Thyroid gland (tissue), 4 donors: ENCODE measurements around the gene CFHR1. TPM values are rescaled to one million over a fixed set of nuclear protein-coding genes. Genes with fewer than 3 reads are reported as not detected.

ENCODE experiments used
- DNase-seq, 2 donors: peaks; one replicate each; pipeline ENCODE4 v3.0.0-alpha.2; 2019
- H3K27ac ChIP-seq, 3 donors: fragments of 200-600 bp; sonication (generic); 1 replicate in 2 of 3; 2 replicates in 1 of 3; pipeline ENCODE4 v1.5.1; 2016 to 2019; ENCODE audit warnings: mild to moderate bottlenecking in 1 of 3, moderate library complexity in 1 of 3
- H3K27me3 ChIP-seq: fragments of 200-600 bp; sonication (generic); one replicate; pipeline ENCODE4 v1.5.1; 2019
- H3K36me3 ChIP-seq, 2 donors: fragments of 200-600 bp; sonication (generic); one replicate each; pipeline ENCODE4 v1.5.1; 2016 to 2019
- H3K4me1 ChIP-seq, 2 donors: fragments of 200-600 bp; sonication (generic); one replicate each; pipeline ENCODE4 v1.5.1; 2017 to 2019
- H3K4me3 ChIP-seq, 3 donors: fragments of 200-600 bp; sonication (generic); replicated peaks in 1 of 3; 1 replicate in 2 of 3; 2 replicates in 1 of 3; pipeline ENCODE4 v1.5.1; 2016; ENCODE audit warnings: mild to moderate bottlenecking in 1 of 3
- H3K9me3 ChIP-seq: fragments of 200-600 bp; sonication (generic); one replicate; pipeline ENCODE4 v1.5.1; 2017
- CTCF ChIP-seq, 6 experiments: fragments of 200-600 bp in 3 of 6; fragments of 450-650 bp in 3 of 6; sonication (generic) in 3 of 6; IDR thresholded peaks; one replicate each; pipeline ENCODE4 v1.5.1; 2016 to 2019; ENCODE audit warnings: antibody characterized with exemption in 6 of 6, mild to moderate bottlenecking in 2 of 6, inconsistent platforms in 1 of 6, moderate library complexity in 1 of 6
- POLR2A ChIP-seq, 2 donors: fragments of 450-650 bp; IDR thresholded peaks; one replicate each; pipeline ENCODE4 v1.6.1; 2017; ENCODE audit warnings: antibody characterized with exemption in 2 of 2, mild to moderate bottlenecking in 2 of 2, moderate library complexity in 1 of 2
- WGBS, 2 donors: methylation state at CpG; one replicate each; pipeline ENCODE4 v1.1.5; 2017; 5-methylcytosine and 5-hydroxymethylcytosine counted together
- intact Hi-C: fragments of 100-400 bp; cut with DNase I; formaldehyde crosslinking; loops from one replicate; pipeline ENCODE4 v1.15.1; 2023
- total RNA-seq, 4 donors: library from RNA; depleted of rRNA; stranded (reverse); fragments of >200 nt; gene quantifications; one replicate each; pipeline ENCODE4 v1.2.3, GENCODE V29; 2016

Gene CFHR1
- total RNA-seq, 4 donors from 2014 or later: not detected

- no peaks in the 10 kb centered on the region for H3K9me3 ChIP-seq
- no peak overlapping the region for H3K27ac ChIP-seq
- H3K4me1 ChIP-seq: no peaks in the 10 kb centered on the region
- TF ChIP-seq POLR2A (IDR thresholded peaks at IDR 0.05): no peak
- TF ChIP-seq CTCF (IDR thresholded peaks at IDR 0.05): no peak
- no peaks in the 10 kb centered on the region for H3K27me3 ChIP-seq
- no peak for DNase-seq
- no peak overlapping the region for H3K4me3 ChIP-seq
- H3K36me3 ChIP-seq: no peaks in the 10 kb centered on the region
- WGBS, 2 donors: 2 to 8% methylated on average over 14 to 29 of the region's 29 CpGs
- intact Hi-C loops: no loop called here
Measured at GRCh38 chr1:196877964-196878363, 58.4 kb downstream of the CFHR1 start.

Other genes starting within 250 kb of the CFHR1 start
- 10 to 100 TPM in 1 of 4 donors, 1 to 10 TPM in 3; 3.7 to 18.5 (median 6.5) TPM for gene KCNT2, start 211.3 kb upstream of the CFHR1 start, total RNA-seq
- gene CFH, start 167.7 kb upstream of the CFHR1 start, total RNA-seq: 100 to 1,000 TPM in 3 of 4 donors, 10 to 100 TPM in 1; 93.0 to 422 (median 229) TPM
- 1 to 10 TPM in 1 of 4 donors, under 1 TPM in 2, not detected in 1; 0.22 to 1.5 (median 0.27) TPM for gene CFHR3, start 44.9 kb upstream of the CFHR1 start, total RNA-seq
- not detected for gene CFHR4, start 68.3 kb downstream of the CFHR1 start, total RNA-seq
- gene CFHR2, start 124.0 kb downstream of the CFHR1 start, total RNA-seq: not detected
- gene CFHR5, start 157.8 kb downstream of the CFHR1 start, total RNA-seq: not detected
- not detected for gene F13B, start 247.5 kb downstream of the CFHR1 start, total RNA-seq